HuH-7.5 (cell line): ENCODE results near the gene MRPS18C.
"Not testable (repeated sequence)": the region's sequence is repeated elsewhere in the genome, so short reads cannot be mapped to it uniquely, and the experiment has no call there.

Source experiments
- DNase-seq: peaks from one replicate; pipeline ENCODE4 v3.0.0; 2011; ENCODE audit warnings: low spot score

Gene MRPS18C

DNA sequence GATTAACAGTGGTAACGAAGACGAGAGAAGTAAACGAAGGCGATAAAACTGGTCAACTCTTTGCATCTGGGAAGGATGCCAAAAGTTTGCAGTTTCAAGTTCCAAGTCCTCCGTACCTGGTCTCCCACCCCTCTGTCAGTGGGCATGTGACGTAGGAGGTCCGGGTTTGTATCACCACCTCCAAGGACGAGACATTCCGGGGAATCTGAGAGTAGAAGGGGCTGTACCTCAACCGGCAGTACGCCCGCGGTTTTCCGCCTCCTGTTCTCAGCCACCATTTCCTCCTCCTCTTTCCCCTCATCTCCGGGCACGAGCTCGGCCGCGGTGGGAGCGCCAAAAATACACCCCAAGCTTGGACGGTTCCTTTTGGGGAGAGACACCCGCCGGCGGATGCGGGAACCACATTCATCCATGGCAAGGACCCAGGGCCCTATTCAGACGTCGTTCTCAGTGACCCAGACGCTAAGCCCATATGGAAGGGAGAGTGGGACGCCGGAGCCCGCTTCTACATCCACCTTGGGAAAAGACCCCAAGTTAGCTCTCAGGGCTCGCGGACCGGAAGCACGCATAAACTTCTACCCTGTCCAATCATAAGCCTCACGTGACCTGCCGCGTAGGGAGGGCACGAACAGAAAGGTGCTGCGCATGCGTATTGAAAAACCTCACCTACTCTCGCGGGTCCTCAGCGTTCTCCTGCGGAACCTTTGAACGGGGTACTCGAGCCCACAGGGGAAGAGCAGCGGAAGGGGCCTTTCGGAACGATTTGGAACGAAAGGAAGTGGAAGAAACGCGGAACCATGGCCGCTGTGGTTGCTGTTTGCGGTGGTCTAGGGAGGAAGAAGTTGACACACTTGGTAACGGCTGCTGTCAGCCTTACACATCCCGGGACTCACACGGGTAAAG, at the start of gene MRPS18C, which contains the start of gene HELQ:
Gene MRPS18C (plus strand): TSS at position 778 of the 903 bp plus-strand sequence. CDS start 20 bp downstream, at position 798.
Gene HELQ (minus strand): TSS at position 543 of the 903 bp plus-strand sequence. CDS start 130 bp downstream, at position 413.
- DNase-seq = peak; percentile 80

DNA sequence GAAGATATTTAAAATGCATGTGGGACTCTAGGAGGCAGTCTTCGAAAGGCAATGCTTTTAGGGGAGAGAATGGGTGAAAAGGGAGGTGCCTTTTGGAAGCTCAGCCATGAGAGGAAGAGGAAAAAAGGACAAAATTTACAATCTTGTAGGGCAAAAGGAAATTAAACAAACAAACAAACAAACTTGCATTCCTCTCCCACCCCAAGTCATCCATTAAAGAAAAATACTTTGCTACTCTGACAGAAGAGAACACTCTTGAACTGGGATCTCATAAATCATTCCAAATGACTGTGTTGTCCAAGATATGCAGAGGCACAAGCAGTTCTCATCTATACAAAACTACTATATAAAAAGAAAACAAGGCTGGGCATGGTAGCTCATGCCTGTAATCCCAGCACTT, 47.0 kb upstream of the MRPS18C start:
- no peak for DNase-seq

DNA sequence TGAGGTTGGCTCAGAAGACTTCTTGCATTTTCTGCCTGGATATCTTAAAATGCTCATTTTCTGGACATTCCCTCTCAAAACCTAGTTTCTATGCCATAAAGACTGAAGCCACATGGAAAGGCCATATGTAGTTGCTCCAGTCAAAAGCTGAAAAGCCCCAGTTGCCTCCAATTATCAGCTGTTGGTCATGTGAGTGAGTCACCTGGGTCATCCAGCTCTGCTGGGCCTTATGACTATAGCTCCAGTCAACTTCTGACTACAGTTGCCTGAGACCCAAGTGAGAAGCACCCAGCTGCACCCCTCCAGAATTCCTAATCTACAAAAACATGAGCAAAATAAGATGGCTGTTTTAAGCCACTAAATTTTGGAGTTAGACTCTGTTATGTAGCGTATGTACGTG, 42.2 kb upstream of the MRPS18C start:
- no peak for DNase-seq

DNA sequence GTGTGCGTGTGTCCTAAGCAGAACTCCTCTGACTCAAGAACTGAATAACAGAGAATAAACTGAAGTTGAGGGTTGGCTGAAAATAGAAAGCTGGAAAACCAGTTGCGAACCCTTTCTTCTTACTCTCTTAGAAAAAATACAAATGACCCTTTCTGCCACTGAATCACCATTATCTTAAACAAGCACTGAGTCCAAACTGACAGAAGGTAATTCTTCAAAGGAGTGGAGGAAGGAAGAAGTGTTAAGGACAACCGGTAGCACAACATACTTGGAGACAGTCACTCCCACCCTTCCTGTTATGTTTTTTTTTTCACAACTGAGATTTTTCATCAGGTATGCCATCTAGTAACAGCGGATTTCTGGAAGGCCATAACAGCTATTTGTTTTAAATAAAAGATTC, 38.3 kb upstream of the MRPS18C start:
- DNase-seq = no peak

DNA sequence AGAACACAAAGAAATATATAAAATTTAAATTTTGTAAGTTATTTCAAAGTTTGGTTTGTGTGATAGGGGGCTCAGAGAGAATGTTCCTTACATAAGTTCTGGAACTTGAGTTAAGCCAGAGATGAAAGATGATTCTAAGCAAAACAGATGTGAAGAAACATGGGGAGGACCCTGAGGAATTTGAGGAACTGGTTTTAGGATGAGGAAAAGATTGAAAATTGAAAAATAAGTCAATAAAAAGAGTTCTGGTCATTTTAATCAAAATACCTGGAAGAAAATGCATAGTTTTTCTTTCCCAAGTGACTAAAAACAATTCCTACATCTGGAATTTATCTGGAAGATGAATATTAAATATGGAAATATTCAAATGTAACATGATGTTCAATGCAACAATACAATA, 37.6 kb upstream of the MRPS18C start:
- DNase-seq = no peak

DNA sequence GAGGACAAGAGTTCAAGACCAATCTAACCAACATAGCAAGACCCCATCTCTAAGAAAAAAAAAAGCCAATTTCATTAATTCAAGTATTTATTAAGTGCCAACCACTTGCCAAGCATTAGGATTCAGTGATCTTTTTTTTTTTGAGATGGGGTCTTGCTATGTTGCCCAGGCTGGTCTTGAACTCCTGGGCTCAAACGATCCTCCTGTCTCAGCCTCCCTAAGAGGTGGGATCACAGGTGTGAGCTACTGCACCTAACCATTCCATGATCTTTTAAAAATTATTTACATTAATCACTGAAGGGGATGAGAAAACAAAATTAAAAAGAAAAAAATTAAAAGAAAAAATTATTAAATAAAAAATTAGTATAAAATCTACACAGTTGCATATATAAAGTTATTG, 24.7 kb upstream of the MRPS18C start:
- DNase-seq = no peak

DNA sequence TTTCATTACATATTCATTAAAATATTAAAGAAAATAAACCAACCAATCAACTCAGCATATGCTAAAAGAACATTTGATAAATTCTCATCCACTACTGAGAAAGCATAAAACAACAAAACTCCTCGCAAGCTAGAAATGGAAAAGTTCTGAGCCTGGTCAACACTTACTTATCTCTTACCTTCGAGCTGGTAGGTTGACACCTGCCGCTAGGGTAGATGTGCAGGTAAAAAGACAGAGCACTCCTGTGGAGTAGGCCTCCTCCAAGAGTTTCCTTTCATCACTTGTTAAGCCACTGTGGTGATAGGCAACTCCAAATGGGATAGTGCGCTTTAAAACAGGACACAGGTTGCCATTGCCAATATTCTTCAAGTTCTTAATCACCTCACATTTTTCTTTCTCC, 19.2 kb upstream of the MRPS18C start:
- DNase-seq = no peak

DNA sequence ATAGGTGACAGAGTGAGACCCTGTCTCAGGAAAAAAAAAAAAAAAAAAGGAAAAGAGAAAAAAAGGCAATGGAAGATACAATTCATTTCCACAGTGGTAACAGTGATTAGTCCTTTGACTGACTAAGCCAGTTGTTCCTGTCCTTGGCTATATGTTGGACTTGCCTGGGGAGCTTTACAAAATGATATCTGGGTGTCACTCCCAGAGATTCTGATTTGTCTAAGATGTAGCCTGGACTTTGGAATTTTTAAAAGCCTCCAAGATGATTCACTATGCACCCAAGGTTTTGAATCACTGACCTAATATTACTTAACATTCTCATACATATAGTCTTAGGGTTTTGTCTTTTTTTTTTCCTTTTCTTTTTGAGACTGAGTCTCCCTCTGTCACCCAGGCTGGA, 17.1 kb upstream of the MRPS18C start:
- DNase-seq = no peak

DNA sequence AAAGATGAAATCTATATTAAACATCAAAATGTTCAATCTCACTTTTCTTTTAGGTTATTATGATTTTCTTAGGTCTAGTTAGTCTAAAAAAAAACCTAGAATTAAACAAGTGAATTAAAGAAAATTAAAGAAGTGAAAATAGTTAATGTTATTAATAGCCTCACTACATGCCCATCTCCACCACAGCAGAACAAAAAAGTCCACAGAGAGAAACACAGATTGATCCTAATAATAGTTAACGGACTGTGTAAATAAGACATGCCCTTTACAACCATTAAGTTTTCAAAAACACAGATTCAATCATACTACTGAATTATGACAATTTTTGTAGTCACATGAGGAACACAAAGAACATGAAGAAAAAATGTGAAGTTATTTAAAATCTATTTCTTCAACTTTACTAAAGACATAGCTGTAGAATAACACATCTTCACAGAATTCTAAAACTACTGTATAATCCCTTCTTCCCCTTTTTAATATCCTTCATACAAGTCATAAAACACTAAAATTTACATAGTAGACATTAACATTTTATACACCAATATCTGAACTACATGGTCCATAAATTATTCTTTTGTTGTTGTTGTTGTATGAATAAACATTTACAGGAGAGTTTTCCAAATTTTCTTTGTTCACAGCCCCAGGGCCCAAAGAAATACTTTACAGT, 15.6 kb upstream of the MRPS18C start:
- no peak for DNase-seq

DNA sequence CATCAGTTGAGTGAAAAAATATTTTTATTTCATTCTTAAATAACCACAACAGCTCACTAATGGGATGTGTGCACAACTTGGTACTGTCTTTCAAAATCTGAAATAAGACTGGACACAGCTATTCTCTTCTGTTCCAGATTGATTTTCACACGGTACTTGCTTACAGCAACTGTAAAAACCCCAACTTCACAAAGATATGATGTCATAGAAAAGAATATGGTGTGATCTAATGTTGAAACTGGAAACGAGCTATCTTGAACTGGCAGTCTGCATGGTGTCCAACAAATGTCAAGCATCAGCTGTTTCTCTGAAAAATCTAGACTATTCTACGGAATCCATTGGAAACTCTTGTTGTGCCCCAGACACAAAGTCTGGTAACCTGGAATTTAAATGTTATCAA, 15.0 kb upstream of the MRPS18C start:
- no peak for DNase-seq

DNA sequence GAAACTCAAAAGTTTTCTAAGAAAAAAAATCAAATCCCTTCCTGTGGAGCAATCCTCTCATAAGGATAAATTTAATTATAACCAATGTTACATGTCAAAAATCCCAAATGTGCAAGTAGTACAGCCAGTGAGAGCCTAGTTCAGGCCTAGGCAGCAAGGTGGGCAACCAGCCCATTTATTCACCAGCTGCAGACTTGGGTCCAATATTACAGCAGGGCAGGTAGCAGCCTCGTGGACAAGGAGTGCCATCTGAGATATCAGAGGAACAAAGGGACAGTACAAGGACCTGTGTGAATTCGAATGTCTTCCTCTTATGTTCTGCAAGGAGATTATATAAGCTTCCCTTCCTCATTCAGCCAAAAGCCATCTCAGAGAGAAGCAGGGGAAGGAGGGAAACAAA, 6.8 kb upstream of the MRPS18C start:
- no peak for DNase-seq

DNA sequence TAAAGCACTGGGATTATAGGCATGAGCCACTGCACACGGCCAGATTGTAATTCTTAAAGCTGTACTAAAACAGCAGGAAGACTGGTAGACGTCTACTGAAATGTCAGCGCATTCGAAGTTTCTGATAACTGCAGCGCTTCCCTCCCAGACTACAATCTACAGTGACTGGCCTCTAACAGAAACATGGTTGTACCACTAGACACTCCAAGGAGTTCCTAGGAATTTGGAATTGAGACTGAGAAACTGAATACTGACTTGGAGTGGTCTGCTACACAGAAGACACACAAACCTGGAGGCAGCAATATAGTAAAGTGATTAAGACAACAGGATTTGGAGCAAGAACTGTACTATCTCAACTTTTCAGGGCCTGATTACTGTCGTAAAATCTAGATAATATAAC, 1.2 kb upstream of the MRPS18C start:
- DNase-seq = no peak

DNA sequence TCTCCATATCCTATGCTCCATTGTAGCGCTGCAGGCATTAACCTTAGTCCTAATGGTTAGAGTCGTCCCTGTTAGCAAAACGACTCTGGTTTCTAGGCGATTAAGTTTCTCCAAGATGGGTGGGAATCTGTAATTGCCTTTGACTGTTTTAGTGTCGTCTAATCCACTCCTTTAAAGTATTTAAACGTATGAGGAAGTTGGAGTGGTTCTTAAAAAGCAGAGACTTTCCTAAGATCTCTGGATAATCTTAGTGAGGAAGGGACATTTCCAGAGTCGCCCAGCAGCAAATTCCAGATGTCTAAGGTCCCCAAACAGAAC, 285 bp downstream of the MRPS18C start:
- DNase-seq = no peak

DNA sequence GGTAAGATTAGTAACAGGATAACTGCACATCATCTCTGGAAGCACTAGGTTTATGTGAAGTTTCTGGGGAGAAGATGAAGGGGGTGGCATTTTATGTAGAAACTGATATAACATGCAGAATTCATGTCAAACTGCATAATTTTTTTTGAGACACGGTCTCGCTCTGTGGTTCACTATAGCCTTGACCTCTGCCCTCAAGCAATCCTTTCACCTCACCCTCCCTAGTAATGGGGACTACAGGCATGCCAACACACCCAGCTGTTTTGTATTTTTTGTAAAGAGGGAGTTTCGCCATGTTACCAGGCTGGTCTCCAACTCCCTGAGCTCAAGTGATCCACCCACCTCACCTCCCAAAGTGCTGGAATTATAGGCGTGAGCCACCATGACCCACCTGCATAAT, 17.6 kb downstream of the MRPS18C start:
- no peak for DNase-seq

DNA sequence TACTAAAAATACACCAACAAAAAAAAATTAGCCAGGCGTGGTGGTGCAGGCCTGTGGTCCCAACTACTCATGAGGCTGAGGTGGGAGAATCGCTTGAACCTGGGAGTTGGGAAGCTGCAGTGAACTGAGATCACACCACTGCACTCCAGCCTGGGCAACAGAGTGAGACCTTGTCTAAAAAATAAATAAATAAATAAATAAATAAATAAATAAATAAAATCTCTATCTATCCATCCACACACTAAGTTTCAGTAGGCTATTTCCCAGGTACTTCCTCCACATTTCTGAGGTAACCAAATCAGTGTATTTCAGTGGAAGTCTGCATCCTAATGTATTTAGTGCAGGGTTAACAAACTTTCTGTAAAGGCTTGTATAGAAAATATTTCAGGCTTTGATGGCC, 18.1 kb downstream of the MRPS18C start:
- no peak for DNase-seq

DNA sequence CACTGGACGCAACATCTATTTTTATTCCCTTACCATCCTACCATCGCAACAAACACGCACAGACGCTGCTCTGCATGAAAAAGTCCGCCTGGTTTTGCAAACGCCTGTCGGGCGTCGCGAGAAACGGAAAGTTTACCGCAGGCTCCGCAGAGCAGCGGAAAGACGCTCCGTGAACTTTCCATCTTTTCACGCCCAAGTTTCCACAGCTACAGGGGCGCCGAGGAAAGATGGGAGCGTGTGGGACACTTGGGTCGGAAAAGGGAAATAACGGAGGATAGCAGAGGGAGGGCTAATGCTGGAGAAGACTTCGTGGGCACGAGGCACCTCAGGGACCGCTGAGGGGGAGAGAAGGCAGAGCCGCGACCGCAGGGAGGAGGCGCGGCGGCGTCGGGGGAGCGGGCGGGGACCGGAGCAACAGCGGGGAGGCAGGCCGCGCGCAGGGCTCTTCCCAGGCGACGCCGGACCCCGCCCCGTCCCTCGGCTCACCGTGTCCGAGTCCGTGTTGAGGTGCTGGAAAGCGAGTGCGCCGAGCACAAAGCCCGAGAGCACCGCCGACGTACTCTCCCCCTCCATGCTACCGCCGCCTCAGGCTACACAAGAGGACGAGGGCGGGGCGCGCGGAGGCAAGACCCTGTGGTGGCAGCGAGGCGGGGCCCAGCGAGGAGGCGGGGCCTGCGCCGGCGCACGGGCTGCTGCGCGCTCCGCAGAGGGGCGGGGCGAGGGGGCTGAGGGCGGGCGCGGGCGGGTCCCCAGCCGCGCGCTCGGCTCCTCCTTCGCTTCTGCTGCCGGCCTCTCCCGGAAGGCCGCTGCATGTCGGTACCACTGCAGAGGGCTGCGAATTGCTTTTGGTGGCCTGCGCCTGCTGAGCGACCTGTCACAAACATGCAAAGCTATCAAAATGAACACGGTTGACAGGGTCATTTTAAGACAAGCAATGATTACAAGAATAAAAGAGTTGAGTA, 28.9 kb downstream of the MRPS18C start, which contains the start of gene ABRAXAS1:
Gene ABRAXAS1 (minus strand): TSS at position 601 of the 962 bp plus-strand sequence. CDS start 28 bp downstream, at position 573.
- DNase-seq = peak; percentile 77

DNA sequence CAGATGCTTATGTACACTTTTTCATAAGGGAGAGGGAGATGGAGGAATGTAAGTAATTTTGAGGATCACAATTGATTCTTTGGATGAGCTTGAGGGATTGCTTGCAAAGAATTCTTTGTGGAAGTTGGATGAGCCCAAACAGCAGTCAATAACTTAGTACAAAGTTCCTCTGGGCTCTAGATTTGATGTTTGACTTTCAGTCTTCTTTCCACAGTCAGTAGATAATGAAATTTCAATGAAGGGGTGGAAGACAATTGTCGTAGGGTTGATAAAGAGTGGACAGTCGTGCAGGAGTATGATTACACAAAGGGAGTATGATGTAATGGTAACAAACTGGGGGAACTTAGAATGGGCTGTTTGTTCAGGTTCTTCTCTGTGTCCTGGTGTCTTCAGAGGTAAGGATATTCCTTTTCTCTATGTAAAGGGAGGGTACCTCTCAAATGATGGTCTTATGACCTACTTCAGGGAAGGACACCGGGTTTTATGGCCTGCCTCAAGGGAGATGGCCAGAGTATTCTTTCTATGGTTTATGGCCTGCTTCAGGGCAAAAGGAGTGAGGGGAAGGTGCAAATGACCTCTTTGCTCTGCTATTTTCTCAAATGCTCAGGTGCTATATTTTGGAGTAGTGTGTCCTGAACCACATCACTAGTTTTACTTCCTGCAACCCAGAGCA, 30.7 kb downstream of the MRPS18C start:
- DNase-seq = no peak

DNA sequence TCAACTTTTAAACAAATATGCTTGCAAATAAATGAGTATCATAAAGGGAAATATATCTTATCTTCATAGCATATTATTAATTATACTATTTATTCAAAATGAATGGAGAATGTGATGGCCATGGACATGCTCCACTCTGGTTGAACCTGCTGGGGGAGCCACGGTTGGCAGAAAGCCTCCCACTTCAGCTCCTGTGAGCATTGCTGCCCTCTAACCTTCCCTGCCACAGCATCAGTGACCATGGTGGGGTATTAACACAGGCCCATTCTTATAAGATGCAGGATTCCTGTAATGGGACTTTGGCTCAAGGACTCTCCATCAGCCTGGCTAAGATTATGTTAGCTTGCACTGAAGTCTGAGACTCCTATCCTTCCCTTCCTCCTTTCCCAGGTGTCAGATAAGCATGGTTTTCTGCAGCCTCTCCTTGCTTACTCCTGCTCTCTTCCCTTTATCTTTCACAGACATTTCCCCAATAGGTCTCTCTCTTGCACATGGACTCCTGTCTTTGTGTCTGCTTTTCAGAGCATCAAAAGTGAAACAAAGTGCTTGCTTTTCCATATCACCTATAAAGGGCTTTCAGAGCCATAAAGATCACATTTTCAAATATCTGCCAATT, 34.0 kb downstream of the MRPS18C start:
- no peak for DNase-seq

DNA sequence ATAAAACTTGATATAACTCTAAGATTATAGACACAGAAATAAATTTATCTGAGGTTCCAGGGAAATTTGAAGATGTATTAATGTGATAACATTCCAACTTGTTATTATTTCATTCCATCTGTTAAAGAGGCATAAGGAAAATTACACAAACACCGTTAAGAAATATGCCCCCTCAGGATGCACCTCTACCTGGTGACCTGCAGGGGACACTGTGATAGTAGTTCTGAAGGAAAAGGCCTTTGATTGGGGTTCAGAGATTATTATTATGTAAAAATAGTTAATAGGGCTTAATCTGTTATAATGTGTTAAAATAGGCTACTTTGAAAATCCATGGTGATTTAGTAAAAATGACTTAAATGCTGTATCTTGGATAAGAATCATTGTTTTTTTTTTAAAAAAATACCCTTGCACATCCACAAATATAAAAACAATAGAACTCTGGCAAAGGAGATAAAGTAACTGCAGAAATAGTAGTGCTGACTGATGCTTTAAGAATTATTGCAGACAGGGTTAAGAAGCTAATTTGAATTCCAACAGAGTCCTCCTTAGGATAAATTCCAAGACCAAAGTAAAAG, 35.1 kb downstream of the MRPS18C start:
- peak; percentile 39 for DNase-seq

DNA sequence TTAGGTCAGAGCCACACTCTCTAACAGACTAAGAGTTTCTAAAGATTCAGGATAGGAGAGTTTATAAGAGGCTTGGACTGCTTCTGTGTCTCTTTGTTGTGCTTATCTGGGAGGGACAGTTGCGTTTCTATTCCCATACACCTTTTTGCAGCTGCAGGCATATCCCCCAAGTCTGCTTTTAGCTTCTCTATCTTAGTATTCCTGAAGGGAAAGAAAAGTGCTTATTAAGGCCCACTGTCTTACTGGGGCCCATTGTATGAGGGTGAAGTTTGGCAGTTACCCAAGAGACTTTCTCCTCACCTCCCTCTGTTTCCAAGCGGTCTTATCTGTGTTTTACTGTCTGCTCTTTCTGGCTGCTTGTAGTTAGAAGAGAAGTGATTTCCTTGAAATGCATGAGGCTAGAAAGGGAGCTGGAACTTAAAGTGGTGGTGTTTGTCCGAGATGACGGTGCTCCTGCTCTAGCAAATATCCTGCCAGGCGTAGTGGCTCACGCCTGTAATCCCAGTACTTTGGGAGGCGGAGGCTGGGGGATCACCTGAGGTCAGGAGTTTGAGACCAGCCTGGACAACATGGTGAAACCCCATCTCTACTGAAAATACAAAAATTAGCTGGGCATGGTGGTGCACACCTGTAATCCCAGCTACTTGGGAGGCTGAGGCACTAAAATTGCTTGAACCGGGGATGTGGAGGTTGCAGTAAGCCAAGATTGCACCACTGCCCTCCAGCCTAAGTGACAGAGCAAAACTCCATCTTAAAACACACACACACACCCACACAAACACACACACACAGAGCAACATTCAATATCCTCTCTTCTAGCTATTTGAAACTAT, 40.4 kb downstream of the MRPS18C start:
- DNase-seq = not testable (repeated sequence)
